ENCODE measurements around the gene LSM11.

Gene LSM11

GRCh38 chr5:157735991-157736390 lies 7.5 kb upstream of the LSM11 start:
- H3K4me3 ChIP-seq (ENCODE audit: low read length): no peak overlapping the region
- DNase-seq (ENCODE audit: low read depth): peak; percentile 58
- no peak for TF ChIP-seq CTCF (IDR thresholded peaks at IDR 0.05; ENCODE audit: insufficient read depth, low read depth, low read length, missing control alignments)

GRCh38 chr5:157739388-157740228 lies 3.9 kb upstream of the LSM11 start:
- TF ChIP-seq CTCF (IDR thresholded peaks at IDR 0.05; ENCODE audit: insufficient read depth, low read depth, low read length, missing control alignments): no peak
- no peak for DNase-seq (ENCODE audit: low read depth)
- no peak overlapping the region for H3K4me3 ChIP-seq (ENCODE audit: low read length)

GRCh38 chr5:157740229-157740610 lies 3.3 kb upstream of the LSM11 start:
- DNase-seq (ENCODE audit: low read depth): peak; percentile 56
- TF ChIP-seq CTCF (IDR thresholded peaks at IDR 0.05; ENCODE audit: insufficient read depth, low read depth, low read length, missing control alignments): peak; percentile 62
- no peak overlapping the region for H3K4me3 ChIP-seq (ENCODE audit: low read length)

GRCh38 chr5:157741131-157741530 lies 2.4 kb upstream of the LSM11 start:
- no peak for DNase-seq (ENCODE audit: low read depth)

GRCh38 chr5:157744051-157745011 lies 819 bp downstream of the LSM11 start:
- no peak for TF ChIP-seq CTCF (IDR thresholded peaks at IDR 0.05; ENCODE audit: insufficient read depth, low read depth, low read length, missing control alignments)
- DNase-seq (ENCODE audit: low read depth): peak; percentile 15
- peak overlapping the region; percentile 75 for H3K4me3 ChIP-seq (ENCODE audit: low read length)

More at GRCh38 chr5:157741131-157741530, 2.4 kb upstream of the LSM11 start:
- no peak for TF ChIP-seq CTCF (IDR thresholded peaks at IDR 0.05; ENCODE audit: insufficient read depth, low read depth, low read length, missing control alignments)
- no peak overlapping the region for H3K4me3 ChIP-seq (ENCODE audit: low read length)

GRCh38 chr5:157745041-157745456 lies 1.5 kb downstream of the LSM11 start:
- TF ChIP-seq CTCF (IDR thresholded peaks at IDR 0.05; ENCODE audit: insufficient read depth, low read depth, low read length, missing control alignments): no peak
- H3K4me3 ChIP-seq (ENCODE audit: low read length): no peak overlapping the region
- no peak for DNase-seq (ENCODE audit: low read depth)

Measured in epithelial cell of esophagus (primary cell).